GM18502 (cell line): Measurements from ENCODE around the gene TTC29.

Source experiments
- ATAC-seq: cut with Tn5 transposase; IDR thresholded peaks from one replicate; pipeline ENCODE4 v1.9.1; 2021; ENCODE audit warnings: mild to moderate bottlenecking; ENCODE audit not compliant: unreplicated experiment, poor library complexity

The TTC29 gene

GRCh38 chr4:146945556-146946374 lies at the start of gene TTC29:
Gene TTC29, minus strand, starts transcription at chr4:146945864. Its CDS starts 5,969 bp downstream, at chr4:146939895.
- peak; percentile 100 for ATAC-seq

GRCh38 chr4:146981651-146982050 lies 36.0 kb upstream of the TTC29 start:
- no peak for ATAC-seq

- ATAC-seq = no peak
These were observed 33.0 kb upstream of the TTC29 start for GRCh38 chr4:146978641-146979040.

- no peak for ATAC-seq
These were observed 30.5 kb upstream of the TTC29 start for GRCh38 chr4:146976145-146976544.

GRCh38 chr4:146975527-146975926 lies 29.9 kb upstream of the TTC29 start:
- no peak for ATAC-seq

- ATAC-seq = no peak
These were observed 29.4 kb upstream of the TTC29 start for GRCh38 chr4:146975036-146975435.

- no peak for ATAC-seq
These were observed 26.4 kb upstream of the TTC29 start for GRCh38 chr4:146972036-146972435.

- no peak for ATAC-seq
These were observed 23.5 kb upstream of the TTC29 start for GRCh38 chr4:146969126-146969525.

GRCh38 chr4:146960634-146961033 lies 15.0 kb upstream of the TTC29 start:
- no peak for ATAC-seq

GRCh38 chr4:146959692-146960091 lies 14.0 kb upstream of the TTC29 start:
- ATAC-seq = no peak

- ATAC-seq = no peak
These were observed 11.6 kb upstream of the TTC29 start for GRCh38 chr4:146957237-146957636.

- no peak for ATAC-seq
These were observed 7.2 kb upstream of the TTC29 start for GRCh38 chr4:146952896-146953295.

GRCh38 chr4:146949559-146949958 lies 3.9 kb upstream of the TTC29 start:
- no peak for ATAC-seq

GRCh38 chr4:146943691-146944375 lies 1.8 kb downstream of the TTC29 start:
- no peak for ATAC-seq

- no peak for ATAC-seq
These were observed 13.5 kb downstream of the TTC29 start for GRCh38 chr4:146932116-146932515.

GRCh38 chr4:146930673-146931072 lies 15.0 kb downstream of the TTC29 start:
- ATAC-seq = no peak

GRCh38 chr4:146927695-146928094 lies 18.0 kb downstream of the TTC29 start:
- no peak for ATAC-seq

GRCh38 chr4:146916479-146917076 lies 29.1 kb downstream of the TTC29 start:
- no peak for ATAC-seq

GRCh38 chr4:146915132-146915531 lies 30.5 kb downstream of the TTC29 start:
- ATAC-seq = no peak

GRCh38 chr4:146900295-146900694 lies 45.4 kb downstream of the TTC29 start:
- ATAC-seq = no peak

- ATAC-seq = no peak
These were observed 55.4 kb downstream of the TTC29 start for GRCh38 chr4:146890301-146890700.
